NCI-H748 (cell line): ENCODE data around the gene TGFBR3.
"Not testable (repeated sequence)": the region's sequence is repeated elsewhere in the genome, so short reads cannot be mapped to it uniquely, and the experiment has no call there.

Source experiments
- DNase-seq: peaks from one replicate; lab custom pipeline; 2025; ENCODE audit not compliant: unreplicated experiment; lab: John Stamatoyannopoulos, UW

The TGFBR3 gene

DNA sequence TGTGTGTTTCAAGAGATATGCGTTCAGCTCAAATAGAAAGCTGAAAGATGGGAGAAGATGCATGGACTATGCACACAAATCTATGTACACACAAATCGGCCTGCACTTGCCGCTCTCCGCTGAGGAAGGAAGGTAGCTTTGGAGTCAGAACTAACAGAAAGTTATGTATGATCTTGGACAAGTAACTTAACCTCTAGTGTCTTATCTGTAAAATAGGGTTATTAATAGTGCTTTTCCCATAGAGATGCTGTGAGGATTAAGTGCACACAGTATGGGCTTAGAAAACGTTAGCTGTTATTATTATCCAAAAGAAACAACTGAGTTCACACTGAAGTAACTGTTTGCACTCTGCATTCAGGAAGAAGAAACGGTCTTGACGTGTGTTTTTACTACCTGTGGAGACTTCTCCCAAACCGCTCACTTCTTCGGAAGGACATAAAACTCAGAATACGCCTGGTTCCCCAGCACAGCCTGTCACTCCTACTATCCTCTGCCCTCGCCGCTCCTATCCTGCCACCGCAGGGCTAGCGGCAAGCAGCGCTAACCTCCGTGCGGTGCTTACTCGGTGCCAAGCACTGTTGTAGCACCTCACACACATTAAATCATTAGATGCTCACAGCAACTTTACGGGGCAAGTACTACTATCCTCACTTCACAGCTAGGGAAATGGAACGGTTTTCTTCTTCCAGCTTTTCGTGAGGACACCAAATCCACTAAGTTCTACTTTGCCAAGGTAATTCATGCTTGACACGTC is 1.3 kb downstream of the TGFBR3 start:
- peak; percentile 45 for DNase-seq

DNA sequence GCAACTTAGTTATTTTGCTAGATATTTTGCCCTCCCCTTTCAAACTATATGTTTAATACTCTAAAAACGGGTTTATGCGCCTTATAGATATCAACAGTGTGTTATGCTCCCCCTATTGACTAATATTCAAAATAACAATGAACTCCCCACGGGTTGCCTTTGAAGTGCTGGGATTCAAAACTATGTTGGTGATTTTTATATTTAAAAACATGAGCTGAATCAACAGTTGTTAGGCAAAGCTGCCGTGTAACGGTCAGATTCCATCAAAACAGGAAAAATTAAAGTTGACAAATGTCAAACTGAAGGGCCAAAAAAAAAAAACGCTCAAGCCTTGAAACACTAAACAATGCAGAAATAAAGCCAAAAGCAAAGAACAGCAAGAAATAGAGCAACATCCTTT is 2.5 kb downstream of the TGFBR3 start:
- peak; percentile 17 for DNase-seq

GRCh38 chr1:91881280-91881679 is 4.7 kb downstream of the TGFBR3 start:
- DNase-seq, result no peak

DNA sequence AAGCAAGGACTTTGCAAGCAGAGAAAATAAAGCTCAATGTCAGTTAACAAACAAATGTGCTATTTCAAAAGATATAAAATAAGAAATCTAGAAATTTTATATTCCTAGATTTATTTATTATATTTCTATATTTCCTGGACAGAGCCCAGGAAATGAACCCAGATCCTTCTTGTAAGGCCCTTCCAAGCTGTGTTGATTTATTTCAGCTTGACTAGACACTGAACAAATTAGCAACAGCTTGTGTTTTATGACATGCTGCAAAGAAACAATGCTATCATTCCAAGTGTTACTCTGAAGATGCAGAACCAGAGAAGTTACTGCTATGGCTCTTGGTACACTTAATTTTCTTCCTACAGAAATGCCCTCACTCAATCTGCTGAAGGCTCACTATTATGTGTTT is 6.2 kb downstream of the TGFBR3 start:
- DNase-seq, result no peak

DNA sequence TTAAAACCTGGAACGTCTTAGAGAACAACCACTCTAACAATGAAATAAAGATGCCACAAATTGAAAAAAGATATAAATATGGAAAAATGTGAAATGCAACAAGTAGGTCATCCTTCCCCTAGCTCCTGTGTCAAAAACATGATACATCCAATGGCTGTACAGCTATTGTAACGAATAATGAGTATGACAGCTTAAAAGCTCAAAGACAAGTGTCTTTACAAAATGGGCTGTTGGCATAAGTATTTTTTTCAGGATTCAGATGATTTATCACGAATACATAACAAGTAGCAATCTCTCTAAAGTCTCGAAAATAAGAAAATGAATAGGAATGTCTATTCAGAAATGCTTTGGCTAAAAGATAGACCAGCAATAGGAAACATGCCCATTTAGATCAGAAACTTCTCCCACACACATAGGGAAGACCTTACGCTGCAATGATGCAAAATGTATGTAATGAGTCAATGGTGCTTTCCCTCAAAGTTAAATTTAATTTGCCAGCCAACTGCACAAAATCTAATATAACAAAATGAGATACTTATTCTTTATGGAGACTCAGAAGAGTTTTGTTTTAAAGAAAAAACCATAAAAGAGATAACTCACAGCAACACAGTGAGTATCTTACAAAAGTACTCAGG is 8.3 kb downstream of the TGFBR3 start:
- no peak for DNase-seq

GRCh38 chr1:91876781-91877573 is 9.0 kb downstream of the TGFBR3 start:
- no peak for DNase-seq

GRCh38 chr1:91876040-91876470 is 9.9 kb downstream of the TGFBR3 start:
- no peak for DNase-seq

DNA sequence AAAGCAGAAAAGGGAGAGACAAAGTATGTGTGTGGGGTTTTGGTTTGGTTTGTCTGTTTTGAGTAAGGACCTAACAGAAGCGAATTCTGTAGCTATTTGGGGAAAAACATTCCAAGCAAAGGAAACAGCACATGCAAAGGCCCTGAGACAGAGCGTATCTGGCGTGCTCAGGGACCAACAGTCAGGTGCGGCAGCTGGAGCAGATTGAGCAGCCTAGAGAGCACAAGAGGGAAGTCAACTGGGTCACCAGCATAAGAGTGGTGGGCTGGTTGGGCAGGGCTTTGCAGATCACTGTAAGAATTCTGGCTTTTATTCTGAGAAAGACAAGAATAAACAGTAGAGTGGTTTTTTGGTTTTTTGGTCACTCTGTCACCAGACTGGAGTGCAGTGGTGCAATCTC is 11.8 kb downstream of the TGFBR3 start:
- DNase-seq, result no peak

DNA sequence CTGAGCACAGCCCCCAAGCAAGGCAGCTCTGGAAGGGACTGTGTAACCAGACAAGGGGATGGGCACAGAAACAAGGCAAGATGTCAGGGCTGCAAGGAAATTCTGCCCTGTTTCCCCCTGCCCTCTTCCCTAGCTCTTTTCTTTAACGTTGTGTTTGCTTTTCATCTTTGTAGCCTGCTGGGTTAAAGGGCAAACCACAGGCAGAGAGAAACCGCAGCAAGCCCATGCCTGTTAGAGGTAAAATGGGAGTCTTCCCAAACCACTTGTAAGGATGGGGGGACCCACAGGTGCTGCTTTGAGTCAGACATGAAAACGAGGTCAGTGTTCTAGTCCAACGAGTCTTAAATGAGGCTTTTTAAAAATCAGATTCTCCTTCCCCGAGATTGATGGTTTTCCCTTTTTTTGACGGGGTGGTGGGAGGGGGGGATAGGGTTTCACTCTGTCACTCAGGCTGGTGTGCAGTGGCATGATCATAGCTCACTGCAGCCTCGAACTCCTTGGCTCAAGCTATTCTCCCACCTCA is 13.3 kb downstream of the TGFBR3 start:
- DNase-seq, result no peak

GRCh38 chr1:91872000-91872399 is 14.0 kb downstream of the TGFBR3 start:
- DNase-seq, result no peak

DNA sequence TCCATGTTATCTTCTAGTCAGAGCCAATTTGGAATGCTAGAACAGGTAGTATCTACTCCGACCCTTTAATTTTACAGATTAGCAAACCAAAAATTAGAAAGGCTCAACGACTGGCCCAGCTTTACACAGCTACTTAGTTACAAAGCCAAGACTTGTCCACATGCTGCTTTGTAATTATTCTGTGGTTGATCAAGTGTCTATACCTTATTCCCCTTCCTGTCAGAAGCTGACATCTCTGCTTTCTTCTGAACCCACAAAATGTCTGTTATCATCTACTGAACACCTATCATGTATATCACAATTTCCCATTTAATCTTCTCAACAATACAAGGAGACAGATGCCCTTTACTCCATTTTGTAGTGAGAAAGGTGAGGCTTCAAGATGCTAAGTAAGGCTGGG is 15.6 kb downstream of the TGFBR3 start:
- DNase-seq, result no peak

- no peak for DNase-seq
Observed at GRCh38 chr1:91866425-91866824, 19.5 kb downstream of the TGFBR3 start.

GRCh38 chr1:91864017-91864700 is 21.8 kb downstream of the TGFBR3 start:
- DNase-seq, result no peak

DNA sequence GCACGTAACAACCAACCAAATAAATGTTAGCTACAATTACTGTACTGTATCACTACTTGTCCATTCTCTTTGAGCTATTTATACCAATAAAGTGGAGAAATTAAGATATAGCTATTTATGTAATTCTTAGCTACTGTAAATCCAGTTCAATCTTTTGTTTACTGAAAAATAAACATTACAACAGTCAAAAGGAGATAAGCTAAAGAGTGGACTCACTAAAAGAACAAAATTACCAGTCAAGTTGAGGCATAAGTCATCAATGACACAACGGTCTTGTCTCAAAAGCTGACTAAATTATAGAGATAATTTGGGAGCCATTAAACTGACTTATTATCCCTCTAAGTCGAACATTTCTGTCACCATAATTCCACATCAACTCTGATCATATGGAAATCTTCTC is 22.5 kb downstream of the TGFBR3 start:
- DNase-seq, result no peak

GRCh38 chr1:91862120-91862519 is 23.8 kb downstream of the TGFBR3 start:
- no peak for DNase-seq

- DNase-seq, result no peak
Observed at GRCh38 chr1:91857557-91858239, 28.3 kb downstream of the TGFBR3 start.

- DNase-seq, result no peak
Observed at GRCh38 chr1:91856996-91857395, 29.0 kb downstream of the TGFBR3 start.

GRCh38 chr1:91854852-91855534 is 31.0 kb downstream of the TGFBR3 start:
- DNase-seq, result no peak

DNA sequence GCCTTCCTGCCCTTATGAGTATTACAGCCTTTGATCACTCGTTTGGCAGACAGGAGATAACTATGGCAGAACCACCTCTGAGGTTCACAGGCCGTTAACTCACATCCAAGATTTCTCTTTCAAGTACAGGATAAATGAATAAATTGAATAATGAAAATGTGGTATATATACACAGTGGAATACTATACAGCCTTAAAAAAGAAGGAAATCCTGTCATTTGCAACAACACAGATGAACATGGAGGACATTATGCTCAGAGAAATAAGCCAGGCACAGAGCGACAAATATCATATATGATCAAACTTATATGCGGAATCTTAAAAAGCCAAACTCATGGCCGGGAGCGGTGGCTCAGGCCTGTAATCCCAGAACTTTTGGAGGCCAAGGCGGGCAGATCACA is 32.6 kb downstream of the TGFBR3 start:
- no peak for DNase-seq

DNA sequence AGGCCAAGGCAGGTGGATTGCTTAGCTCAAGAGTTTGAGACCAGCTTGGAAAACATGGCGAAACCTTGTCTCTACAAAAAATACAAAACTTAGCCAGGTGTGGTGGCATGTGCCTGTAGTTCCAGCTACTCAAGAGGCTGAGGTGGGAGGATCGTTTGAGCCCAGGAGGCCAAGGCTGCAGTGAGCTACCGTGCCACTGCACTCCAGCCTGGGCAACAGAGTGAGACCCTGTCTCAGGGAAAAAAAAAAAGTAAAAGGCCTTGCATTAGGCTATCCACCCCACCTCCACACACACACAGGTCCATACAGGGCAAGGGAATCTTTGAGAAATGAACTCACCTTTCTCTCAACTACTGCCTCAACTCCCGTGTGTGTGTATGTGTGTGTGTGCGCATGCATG is 33.9 kb downstream of the TGFBR3 start:
- DNase-seq, result not testable (repeated sequence)
